IPS-11a (cell line): ENCODE data around the gene KRTAP1-5.
"Not testable (repeated sequence)": the region's sequence is repeated elsewhere in the genome, so short reads cannot be mapped to it uniquely, and the experiment has no call there.

ENCODE experiments used
- H3K4me3 ChIP-seq: one replicate; pipeline ENCODE4 v1.5.1; 2013; ENCODE audit warnings: low read depth, low read length, control low read depth

The KRTAP1-5 gene

GRCh38 chr17:41009301-41009760 lies 17.7 kb downstream of the KRTAP1-5 start:
- no peak overlapping the region for H3K4me3 ChIP-seq

GRCh38 chr17:41008811-41009210 lies 18.2 kb downstream of the KRTAP1-5 start, which contains the start of gene KRTAP3-1:
TSS of gene KRTAP3-1 (minus strand) at chr17:41009128. CDS start at chr17:41009074, 54 bp downstream.
- no peak within 1 kb of the TSS for H3K4me3 ChIP-seq

- H3K4me3 ChIP-seq = no peak overlapping the region
Measured at GRCh38 chr17:41004397-41004796, 22.6 kb downstream of the KRTAP1-5 start.

DNA sequence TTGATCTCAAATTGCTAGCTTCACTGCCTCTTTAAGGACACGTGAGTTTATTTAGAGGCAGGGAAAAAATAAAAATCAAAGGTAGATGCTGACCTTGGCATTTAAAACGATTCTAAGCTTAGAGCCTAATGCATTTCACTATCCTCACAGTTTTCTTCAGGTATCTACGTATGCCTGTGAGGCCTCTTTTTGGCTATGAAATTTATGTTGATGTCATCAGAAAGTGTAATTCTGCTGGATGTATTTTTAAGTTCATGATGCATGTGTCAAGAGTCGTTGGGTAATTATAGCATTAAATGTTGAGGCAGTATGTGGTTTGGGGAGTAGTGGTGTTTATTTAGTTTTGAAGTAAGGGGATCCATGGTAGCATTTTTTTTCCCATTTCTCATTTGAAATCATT lies 23.1 kb downstream of the KRTAP1-5 start:
- no peak overlapping the region for H3K4me3 ChIP-seq

GRCh38 chr17:41002814-41003213 lies 24.2 kb downstream of the KRTAP1-5 start:
- no peak overlapping the region for H3K4me3 ChIP-seq

DNA sequence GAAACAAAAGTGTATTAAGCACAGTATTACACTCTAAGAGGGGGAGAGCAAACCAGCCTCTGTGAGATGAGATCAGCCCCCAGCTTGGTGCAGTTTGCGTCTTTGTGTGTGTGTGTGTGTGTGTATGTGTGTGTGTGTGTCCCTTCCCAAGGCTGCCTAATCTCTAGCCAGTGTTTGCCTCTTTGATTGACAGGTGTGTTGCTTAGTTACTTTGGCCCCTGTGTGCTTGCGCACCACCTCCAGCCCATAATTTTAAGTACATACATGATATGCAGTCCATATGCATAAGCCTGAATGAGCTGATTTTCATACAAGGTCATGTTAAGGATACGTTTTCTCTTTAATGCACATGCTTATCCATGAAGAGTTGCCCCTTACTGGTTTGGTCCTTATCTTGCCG lies 25.2 kb downstream of the KRTAP1-5 start:
- no peak overlapping the region for H3K4me3 ChIP-seq

DNA sequence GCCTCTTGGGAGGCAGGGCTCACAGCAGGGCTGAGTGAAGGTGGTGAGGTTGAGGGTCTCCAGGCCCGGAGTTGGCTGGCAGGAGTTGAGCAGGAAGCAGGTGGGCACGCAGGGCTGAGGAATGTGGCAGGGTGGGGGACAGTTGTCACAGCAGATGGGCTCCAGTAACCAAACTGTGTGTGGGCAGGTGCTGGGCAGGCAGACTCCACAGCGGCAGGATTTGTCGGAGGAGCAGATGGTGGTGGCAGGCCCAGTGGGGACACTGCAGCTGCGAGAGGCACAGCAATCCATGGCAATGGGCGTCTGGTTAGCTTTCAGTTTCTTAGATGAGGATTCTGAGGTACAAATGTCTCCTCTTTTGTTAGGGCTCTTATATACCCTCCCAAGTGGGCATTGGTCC lies 27.4 kb downstream of the KRTAP1-5 start, which contains the start of gene KRTAP3-2:
Gene KRTAP3-2 (minus strand): TSS at position 344 of the 400 bp plus-strand sequence. CDS start 53 bp downstream, at position 291.
- not testable (repeated sequence) for H3K4me3 ChIP-seq

DNA sequence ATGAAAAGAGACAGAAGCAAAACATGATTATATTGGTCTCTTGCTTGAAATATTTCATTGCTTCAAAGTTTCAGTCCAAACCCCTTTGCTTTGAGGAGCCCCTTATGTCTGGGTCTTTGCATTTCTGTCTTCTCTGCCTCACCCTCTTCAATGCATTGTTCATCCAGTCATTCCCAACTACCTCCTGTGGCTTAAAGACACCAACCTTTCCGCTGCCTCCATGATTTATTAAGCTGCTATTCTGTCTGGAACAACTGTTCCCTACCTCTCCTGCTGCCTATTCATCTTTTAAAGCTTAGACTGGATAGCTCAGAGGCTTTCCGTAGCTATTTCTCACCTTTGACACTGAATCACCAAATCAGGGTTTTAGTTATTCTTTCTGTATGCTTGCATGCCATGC lies 29.6 kb downstream of the KRTAP1-5 start:
- no peak overlapping the region for H3K4me3 ChIP-seq

DNA sequence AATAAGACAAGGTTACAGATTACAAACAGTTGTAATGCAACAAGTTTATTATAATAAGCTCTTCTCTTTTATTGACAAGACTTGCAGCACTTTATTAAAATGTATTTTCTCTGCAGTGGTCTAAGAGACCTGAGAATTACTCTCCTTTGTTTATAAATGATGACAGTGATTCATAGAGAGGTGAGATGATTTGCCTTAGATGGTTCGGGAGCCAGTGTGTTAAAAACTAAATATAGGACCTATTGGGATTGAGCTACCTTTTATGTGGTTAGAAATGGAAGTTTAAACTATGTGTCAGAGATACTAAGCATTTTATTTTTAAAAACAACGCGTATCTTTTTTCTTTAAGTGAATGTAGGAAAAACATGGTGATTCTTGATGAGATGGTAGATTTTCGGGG lies 30.2 kb downstream of the KRTAP1-5 start:
- H3K4me3 ChIP-seq = no peak overlapping the region

- H3K4me3 ChIP-seq = no peak overlapping the region
Measured at GRCh38 chr17:40995116-40995515, 31.9 kb downstream of the KRTAP1-5 start.

DNA sequence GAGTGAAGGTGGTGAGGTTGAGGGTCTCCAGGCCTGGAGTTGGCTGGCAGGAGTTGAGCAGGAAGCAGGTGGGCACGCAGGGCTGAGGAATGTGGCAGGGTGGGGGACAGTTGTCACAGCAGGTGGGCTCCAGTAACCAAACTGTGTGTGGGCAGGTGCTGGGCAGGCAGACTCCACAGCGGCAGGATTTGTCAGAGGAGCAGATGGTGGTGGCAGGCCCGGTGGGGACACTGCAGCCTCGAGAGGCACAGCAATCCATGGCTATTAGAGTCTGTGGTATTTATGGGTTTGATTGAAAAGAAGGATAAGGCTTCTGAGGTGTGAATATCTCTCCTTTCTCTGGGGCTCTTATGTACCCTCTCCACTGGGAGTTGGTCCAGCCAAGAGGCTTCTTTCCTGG lies 33.2 kb downstream of the KRTAP1-5 start, which contains the start of gene KRTAP3-3:
Gene KRTAP3-3 (minus strand): TSS at position 326 of the 400 bp plus-strand sequence. CDS start 67 bp downstream, at position 259.
- no peak within 1 kb of the TSS for H3K4me3 ChIP-seq

GRCh38 chr17:40993084-40993483 lies 33.9 kb downstream of the KRTAP1-5 start:
- no peak overlapping the region for H3K4me3 ChIP-seq

DNA sequence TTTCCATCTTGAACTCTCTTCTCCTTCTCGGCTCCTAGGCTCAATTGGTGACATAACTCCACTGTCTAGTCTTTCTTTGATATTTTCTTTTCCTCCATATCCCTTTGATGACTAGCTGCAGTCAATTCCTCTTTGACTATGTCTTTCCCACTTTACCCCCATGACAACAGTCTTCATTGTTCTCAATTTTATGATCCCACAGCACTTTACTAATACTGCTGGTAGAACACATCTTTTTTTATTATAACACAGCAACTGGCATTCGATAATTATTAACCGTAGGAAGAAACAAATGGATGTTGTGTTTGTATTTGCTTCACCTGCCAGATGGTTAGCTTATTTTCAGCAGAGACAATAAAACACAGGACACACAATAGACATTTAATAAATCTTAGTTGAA lies 34.3 kb downstream of the KRTAP1-5 start:
- H3K4me3 ChIP-seq = no peak overlapping the region

DNA sequence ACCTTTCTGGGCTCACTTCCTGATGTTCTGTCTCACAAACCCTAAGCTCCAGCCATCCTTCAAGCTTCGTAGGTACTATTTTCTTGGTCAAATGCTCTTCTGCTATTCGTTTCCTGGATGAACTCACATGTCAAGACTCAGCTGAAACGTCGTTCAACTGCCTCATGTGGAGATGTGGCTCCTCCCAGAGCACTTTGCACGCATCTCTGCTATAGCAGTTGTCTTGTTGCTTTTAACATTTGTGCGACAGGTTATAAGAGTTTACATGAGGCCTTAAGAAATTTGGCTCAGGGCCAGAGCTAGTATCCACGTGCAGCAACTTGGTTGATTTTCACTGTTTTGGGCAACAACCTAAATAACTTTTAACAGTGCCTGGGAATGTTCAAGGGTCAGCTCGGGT lies 40.1 kb downstream of the KRTAP1-5 start:
- no peak overlapping the region for H3K4me3 ChIP-seq

DNA sequence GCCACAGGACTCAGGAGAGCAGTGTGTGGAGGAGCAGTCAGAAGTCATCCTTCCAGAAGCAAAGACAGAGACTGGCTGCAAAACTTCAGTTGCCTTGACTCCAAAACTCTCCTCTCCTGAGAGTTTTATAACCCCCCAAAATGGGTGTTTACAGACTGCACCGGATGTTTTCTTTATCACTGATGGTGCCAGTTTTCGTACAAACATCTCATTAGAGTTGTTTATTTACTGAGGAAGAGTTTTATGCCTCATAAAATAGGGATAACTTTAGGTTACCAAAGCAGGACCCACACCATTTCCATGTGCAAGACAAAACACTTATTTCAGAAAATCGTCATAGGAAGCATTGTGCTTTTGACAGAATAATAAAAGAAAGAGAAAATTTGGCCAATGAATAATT lies 42.8 kb downstream of the KRTAP1-5 start, which contains the start of gene KRT40:
Gene KRT40 (minus strand): TSS at position 101 of the 400 bp plus-strand sequence. CDS start 53 bp downstream, at position 48.
- H3K4me3 ChIP-seq = no peak within 1 kb of the TSS

GRCh38 chr17:40981115-40981514 lies 45.9 kb downstream of the KRTAP1-5 start:
- H3K4me3 ChIP-seq = no peak overlapping the region

DNA sequence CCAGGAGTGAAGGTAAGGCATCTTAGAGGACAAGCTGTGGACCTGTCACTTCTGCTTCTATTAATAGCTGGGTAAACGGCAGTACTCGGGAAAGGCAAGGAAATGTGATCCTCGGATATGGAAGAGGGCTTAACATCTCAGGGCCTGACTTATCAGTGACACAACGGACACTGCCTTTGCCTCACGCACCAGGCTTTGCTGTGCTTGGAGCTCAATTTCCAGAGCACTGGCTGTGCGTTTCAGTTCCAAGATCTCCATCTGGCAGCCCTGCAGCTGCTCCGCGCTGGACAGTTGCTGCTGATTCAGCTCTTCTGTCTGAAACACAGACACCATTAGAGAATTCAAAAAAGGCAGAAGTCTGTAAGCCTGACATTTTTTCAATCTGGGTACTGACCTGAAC lies 46.4 kb downstream of the KRTAP1-5 start:
- no peak overlapping the region for H3K4me3 ChIP-seq

DNA sequence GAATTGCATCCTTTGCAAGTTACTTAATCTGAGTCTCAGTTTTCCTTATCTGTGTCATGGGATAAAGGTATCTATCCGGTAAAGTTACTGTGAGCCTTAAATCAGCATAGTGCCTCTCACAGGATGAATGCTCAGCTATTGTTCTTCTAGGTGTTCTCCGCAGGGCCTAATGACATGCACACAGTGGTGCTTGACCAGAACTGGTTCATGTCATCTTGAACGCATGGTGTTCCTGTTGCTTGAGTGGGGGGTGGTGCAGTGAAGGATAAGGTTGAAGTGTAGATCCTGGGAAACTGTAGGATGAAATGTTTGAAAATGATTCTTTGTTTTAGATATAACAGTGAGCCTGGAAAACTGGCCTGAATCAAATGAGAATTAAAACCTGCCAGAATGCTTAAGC lies 46.9 kb downstream of the KRTAP1-5 start:
- no peak overlapping the region for H3K4me3 ChIP-seq

DNA sequence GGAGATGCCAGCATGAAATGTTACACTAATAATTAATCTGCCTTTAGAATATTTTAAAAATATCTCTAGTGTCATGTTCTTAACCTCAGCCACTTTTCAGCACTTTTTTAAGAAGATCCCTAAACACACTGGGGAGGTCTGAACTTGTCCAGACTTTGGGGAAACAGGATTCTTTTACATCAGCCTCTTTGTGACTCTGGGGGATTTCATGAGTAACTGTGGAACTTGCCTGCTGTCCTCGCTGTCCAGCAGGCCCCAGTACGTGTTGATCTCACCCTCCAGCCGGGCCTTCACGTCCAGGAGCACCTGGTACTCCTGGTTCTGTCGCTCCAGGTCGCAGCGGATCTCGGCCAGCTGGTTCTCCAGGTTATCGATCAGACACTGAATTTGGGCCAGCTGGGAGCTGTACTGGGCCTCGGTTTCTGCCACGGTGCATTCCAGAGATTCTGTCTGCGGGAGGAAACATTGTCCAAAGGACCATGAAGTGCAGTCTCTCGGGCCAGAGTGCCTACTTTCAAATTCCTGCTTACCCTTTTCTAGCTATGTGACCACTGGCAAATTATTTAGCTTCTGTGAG lies 48.3 kb downstream of the KRTAP1-5 start:
- no peak overlapping the region for H3K4me3 ChIP-seq
